HG03175 (cell line): ENCODE results near the gene PAQR8.
"Not testable (repeated sequence)": the region's sequence is repeated elsewhere in the genome, so short reads cannot be mapped to it uniquely, and the experiment has no call there.

ENCODE experiments used
- ATAC-seq: cut with Tn5 transposase; IDR thresholded peaks from one replicate; pipeline ENCODE4 v1.9.1; 2021; ENCODE audit warnings: mild to moderate bottlenecking, moderate library complexity; ENCODE audit not compliant: unreplicated experiment

Gene PAQR8

GRCh38 chr6:52375780-52376556 is 14.0 kb downstream of the PAQR8 start:
- ATAC-seq = no peak

DNA sequence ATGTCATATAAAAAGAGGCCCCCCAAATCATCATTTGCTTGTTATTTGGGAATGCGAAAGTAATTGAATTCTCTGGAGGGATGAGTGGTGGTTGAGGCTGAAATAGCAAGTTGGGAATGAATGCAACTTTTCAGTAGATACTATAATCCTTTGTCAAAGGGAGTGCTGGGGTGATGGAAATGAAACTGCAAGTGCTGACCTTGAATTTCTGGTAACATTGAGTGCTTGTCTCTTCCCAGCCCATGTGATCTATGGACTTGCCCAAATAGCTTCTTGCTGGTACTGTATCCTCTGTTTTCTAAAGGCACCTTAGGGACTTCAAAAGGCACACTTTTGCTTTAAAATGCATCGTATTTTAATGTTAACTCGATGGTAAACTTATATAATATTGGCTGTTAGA is 14.8 kb downstream of the PAQR8 start:
- ATAC-seq = no peak

GRCh38 chr6:52377538-52378221 is 15.7 kb downstream of the PAQR8 start:
- peak; percentile 46 for ATAC-seq

- ATAC-seq = no peak
These were observed 19.3 kb downstream of the PAQR8 start for GRCh38 chr6:52381249-52381648.

DNA sequence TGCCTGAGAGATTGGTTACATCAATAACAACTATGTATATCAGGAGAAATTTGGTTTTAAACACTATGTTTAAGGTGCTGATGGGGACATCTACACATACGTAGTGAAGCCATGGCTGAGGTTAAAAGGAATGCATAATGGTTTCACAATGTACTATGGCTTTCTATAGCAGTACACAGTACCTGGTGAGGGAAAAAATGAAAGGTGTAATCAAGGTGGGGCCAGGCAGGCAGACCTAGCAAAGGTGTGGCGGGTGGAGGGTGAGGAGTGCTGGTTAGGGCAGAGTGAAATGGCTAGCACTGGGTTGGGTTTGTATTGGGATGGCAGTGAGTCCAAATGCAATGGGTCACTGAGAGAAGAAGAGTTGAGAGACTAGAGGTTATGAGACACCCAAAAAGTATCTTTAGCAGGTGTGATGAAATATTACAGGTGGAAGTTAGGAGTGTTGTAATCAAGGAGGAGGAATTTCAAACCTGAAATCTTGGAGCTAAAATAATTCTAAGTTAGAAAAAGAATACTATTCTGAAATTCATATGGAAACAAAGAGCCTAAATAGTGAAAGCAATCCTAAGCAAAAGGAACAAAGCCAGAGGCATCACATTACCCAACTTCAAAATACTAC is 22.3 kb downstream of the PAQR8 start:
- no peak for ATAC-seq

DNA sequence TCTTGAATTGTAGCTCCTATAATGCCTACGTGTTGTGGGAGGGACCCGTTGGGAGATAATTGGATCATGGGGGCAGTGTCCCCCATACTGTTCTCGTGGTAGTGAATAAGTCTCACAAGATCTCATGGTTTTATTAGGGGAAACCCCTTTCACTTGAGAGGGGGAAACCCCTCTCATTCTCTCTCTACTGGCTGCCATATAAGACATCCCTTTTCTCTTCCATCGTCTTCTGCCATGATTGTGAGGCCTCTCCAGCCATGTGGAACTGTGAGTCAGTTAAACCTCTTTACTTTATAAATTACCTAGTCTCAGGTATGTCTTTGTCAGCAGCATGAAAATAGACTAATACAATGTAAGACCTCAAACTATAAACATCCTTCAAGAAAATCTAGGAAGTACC is 23.1 kb downstream of the PAQR8 start:
- no peak for ATAC-seq

DNA sequence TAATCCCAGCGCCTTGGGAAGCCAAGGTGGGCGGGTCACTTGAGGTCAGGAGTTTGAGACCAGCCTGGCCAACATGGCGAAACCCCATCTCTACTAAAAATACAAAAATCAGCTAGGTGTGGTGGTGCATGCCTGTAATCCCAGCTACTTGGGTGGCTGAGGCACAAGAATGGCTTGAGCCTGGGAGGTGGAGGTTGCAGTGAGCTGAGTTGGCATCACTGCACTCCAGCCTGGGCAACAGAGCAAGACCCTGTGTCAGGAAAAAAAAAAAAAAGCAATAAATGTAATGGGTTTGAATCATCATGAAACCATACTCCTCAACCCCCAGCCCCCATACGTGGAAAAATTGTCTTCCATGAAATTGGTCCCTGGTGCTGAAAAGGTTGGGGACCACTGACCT is 26.2 kb downstream of the PAQR8 start:
- not testable (repeated sequence) for ATAC-seq

DNA sequence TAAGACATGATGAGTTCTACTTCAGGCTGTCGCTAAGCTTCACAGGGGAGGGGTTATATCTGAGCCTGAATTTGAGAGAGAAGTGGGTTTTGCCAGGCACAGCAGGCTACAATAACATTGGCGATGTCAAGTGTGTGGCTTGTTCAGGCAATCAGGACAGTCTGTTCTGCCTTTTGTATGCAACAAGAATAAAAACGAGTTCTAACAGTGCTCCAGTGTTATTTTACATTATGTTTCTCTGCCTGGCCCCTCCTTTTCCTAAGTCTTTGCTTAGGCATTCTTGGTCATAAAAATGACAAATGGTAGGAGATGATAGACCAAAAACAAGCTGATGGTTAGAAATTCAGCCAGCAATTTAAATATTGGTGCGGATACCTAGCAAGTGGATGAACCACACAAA is 26.8 kb downstream of the PAQR8 start:
- no peak for ATAC-seq

GRCh38 chr6:52389264-52389625 is 27.3 kb downstream of the PAQR8 start:
- ATAC-seq = no peak

DNA sequence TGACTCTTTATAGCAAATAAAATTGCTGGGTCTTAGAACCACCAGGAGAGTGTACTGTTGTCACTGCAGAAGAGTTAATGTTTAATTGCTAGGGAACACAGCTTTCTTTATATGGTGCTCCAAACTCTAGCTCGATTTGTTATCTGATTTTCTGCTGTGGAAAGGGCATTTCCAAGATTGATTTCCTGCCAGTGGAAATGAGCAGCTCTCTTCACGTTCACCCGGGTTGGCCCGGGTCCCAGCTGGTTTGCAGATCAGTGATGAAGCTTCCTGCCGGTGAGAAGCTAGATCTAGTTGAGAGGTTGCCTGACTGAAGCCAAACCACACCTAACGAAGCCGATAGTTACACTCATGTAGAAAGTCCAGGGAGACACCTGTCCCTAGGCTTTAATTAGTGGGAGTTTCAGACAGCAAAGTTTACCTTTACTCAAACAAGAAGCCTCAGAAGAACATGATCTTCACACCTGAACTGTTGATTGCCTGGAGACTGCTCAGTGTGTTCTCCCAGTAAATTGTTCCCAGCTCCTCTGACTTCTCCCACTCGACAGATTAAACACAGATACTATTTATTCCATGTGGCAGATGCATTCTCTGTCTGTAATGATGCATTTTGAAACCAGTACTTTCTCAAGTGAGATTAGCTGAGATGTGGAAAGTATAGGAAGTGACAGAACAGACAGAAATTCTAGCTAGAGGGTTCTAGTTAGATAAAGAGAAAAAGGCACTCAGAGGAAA is 27.8 kb downstream of the PAQR8 start:
- peak; percentile 66 for ATAC-seq

- ATAC-seq = peak; percentile 49
These were observed 28.4 kb downstream of the PAQR8 start for GRCh38 chr6:52390361-52390727.

DNA sequence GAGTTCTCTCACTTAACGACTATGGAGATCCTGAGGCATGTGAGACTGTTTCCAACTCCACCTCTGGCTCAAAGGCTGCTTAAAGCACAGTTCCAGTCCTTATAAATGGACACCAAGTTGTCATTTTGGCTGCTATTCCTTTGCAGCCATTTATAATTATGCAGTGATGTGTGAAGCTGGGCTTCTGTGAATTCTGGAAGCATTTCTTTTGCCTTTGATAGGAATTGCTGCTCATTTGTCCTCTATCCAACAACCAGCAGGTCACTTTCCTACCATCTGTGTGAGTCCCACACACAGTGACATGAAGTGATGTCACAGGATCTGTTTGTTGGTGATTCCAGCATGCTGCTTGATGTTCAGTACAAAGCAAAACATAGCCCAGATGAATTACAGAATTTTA is 29.6 kb downstream of the PAQR8 start:
- no peak for ATAC-seq

- no peak for ATAC-seq
These were observed 31.0 kb downstream of the PAQR8 start for GRCh38 chr6:52392944-52393343.

GRCh38 chr6:52393780-52394179 is 31.8 kb downstream of the PAQR8 start:
- ATAC-seq = no peak

GRCh38 chr6:52394251-52394666 is 32.3 kb downstream of the PAQR8 start:
- peak; percentile 49 for ATAC-seq

DNA sequence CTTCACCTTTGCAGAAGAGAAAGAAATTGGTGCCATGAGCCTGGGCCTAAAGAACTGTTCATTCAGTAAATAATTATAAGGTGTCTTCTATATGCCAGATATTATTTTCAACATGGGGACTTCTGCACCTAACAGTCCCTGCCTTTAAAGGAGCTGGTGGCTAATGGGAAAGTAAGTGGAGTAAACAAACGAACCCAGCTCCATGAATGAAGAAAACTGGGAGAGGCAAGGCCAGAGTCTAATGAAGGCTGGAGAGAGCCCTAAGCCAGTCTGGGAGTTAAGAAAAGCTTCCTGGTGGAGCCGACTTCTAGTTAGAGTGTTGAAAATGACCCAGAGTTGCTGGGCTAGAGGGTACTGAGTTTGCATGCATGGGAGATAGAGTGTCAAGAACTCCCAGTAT is 34.0 kb downstream of the PAQR8 start:
- no peak for ATAC-seq

DNA sequence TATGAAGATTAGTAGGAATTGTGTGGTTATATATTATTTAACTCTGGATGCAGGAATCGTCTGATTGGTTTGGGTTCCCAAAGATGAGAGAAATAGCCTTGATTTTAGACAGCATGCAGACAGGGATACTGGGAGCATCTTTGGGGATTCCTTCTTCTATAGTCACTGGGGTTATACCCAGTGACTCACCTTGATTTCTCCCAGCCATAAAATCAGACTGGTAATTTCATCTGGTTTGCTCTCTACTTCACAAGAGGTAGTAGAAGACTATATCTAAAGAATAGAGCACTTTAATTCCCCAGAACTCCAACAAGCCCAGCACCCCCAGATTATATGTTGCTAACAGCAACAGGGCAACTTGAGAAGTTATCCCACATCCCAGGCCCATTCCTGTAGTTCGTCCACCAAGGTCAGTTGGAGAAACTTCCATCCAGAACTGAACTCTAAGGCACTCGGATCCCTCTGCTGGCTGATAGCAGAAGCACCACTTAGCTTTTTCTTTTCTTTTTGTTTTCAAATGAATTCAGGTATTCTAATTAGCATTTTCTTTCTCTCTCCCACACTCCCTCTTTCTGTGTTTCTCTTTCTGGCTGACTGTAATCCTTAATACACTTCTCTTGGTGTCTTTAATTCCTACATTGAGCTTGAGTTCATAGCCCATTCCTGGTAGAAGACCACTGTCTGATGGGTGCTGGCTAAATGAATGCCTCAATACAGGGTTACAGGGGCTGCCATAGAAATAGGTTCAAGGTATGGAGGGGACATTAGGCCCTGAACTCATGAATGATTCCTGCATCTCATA is 37.8 kb downstream of the PAQR8 start:
- peak; percentile 47 for ATAC-seq

GRCh38 chr6:52400313-52401041 is 38.5 kb downstream of the PAQR8 start:
- ATAC-seq = no peak

DNA sequence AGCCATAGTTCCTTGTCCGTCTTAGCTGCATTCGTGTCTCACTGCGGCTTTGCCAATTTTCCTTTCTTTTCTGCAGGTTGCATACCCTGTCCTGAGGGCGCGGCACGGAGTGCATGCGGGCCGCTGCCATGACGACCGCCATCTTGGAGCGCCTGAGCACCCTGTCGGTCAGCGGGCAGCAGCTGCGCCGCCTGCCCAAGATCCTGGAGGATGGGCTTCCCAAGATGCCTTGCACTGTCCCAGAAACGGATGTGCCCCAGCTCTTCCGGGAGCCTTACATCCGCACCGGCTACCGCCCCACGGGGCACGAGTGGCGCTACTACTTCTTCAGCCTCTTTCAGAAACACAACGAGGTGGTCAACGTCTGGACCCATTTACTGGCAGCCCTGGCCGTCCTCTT is 41.1 kb downstream of the PAQR8 start:
- no peak for ATAC-seq

DNA sequence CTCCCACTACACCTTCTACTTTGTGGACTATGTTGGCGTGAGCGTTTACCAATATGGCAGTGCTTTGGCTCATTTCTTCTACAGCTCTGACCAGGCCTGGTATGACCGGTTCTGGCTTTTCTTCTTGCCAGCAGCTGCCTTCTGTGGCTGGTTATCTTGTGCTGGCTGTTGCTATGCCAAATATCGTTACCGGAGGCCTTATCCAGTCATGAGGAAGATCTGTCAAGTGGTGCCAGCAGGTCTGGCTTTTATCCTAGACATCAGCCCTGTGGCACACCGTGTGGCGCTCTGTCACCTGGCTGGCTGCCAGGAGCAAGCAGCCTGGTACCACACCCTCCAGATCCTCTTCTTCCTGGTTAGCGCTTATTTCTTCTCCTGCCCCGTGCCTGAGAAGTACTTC is 41.7 kb downstream of the PAQR8 start:
- no peak for ATAC-seq
